Amniotic stem cell (primary cell): ENCODE results near the gene RPL3.
"Not testable (repeated sequence)": the region's sequence is repeated elsewhere in the genome, so short reads cannot be mapped to it uniquely, and the experiment has no call there.

Experiments used
- DNase-seq: peaks from one replicate; lab custom pipeline; 2025; lab: John Stamatoyannopoulos, UW

Gene RPL3

GRCh38 chr22:39351689-39352214 is 32.3 kb upstream of the RPL3 start:
- no peak for DNase-seq

- DNase-seq: no peak
Measured at GRCh38 chr22:39350757-39351688, 31.6 kb upstream of the RPL3 start.

GRCh38 chr22:39349967-39350726 is 30.7 kb upstream of the RPL3 start, which contains the start of gene SYNGR1:
SYNGR1 (plus strand) TSS chr22:39349991; CDS start chr22:39350011, 20 bp downstream.
- no peak for DNase-seq

- DNase-seq: no peak
Measured at GRCh38 chr22:39349506-39349966, 30.1 kb upstream of the RPL3 start.

DNA sequence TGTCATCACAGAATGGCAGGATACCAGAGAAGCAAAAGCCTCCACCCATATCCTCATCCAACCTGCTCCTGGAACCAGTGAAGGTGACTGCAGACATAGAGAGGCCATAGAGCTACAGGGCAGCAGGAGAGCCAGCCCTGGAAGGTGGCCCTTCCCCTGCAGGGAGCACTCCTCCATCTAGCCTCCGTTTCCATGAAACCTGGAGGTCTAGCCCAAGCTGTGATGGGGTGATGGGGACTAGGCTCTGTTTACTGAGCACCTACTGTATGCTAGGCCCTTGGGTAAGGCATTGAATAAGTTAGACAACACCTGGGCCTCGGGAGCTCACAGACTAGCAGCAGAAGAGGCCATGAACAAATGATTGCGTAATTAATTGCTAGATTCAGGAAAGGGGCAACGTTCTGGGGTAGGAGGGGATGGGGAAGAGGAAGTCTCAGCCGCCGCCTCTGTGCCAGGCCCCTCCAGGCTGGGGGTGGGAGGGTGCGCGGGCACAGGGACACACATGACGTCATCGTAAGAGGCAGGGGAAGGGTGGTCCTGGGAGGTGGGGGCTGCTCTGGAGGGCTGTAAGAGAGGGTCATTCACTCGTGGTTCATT is 29.6 kb upstream of the RPL3 start:
- no peak for DNase-seq

DNA sequence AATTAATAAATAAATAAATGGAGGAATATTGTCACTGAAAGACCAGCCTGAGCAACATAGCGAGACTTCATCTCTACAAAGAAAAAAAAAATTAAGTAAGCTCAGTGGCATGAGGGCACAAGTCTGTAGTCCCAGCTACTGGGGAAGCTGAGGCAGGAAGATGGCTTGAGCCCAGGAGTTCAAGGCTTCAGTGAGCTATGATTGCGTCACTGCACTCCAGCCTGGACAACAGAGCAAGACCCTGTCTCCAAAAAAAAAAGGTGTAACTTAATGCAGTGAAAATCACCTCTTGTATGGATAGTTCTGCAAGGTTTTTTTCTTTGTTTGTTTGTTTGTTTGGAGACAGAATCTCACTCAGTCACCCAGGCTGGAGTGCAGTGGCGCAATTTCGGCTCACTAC is 25.8 kb upstream of the RPL3 start:
- no peak for DNase-seq

- DNase-seq: no peak
Measured at GRCh38 chr22:39344046-39344390, 24.6 kb upstream of the RPL3 start.

- peak; percentile 63 for DNase-seq
Measured at GRCh38 chr22:39343259-39344045, 24.0 kb upstream of the RPL3 start.

- DNase-seq: no peak
Measured at GRCh38 chr22:39341179-39341578, 21.8 kb upstream of the RPL3 start.

DNA sequence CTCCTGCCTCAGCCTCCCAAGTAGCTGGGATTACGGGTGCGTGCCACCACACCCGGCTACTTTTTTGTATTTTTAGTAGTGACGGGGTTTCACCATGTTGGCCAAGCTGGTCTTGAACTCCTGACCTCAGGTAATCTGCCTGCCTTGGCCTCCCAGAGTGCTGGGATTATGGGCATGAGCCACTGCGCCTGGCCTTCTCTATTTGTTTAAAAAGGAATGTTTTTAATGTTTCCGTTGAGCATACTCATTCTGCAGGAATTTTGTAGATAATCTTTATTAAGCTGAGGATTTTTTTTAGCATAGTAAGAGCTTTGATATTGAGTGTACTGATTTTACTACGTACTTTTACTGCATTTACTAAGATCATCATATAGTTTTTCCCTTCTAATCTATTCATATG is 20.4 kb upstream of the RPL3 start:
- not testable (repeated sequence) for DNase-seq

GRCh38 chr22:39336411-39336810 is 17.0 kb upstream of the RPL3 start:
- no peak for DNase-seq

DNA sequence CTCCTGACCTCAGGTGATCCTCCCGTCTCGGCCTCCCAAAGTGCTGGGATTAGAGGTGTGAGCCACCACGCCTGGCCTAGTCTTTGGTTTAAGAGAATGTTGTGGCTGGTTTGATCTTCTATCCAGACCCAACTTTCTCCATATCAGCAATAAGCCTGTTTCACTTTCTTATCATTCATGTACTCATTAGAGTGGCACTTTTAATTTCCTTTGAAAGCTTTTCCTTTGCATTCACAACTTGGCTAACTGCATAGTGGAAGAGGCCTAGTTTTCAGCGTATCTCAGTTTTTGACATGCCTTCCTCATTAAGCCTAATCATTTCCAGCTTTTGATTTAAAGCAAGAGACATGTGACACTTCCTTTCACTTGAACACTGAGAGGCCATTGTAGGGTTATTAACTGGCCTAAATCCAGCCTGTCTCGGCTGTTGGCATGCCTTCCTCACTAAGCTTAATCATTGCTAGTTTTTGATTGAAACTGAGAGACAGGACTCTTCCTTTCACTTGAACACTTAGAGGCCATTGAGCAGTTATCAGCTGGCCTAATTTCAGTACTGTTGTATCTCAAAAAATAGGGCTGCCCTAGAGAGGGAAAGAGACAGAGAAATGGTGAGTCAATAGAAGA is 13.1 kb upstream of the RPL3 start:
- no peak for DNase-seq

DNA sequence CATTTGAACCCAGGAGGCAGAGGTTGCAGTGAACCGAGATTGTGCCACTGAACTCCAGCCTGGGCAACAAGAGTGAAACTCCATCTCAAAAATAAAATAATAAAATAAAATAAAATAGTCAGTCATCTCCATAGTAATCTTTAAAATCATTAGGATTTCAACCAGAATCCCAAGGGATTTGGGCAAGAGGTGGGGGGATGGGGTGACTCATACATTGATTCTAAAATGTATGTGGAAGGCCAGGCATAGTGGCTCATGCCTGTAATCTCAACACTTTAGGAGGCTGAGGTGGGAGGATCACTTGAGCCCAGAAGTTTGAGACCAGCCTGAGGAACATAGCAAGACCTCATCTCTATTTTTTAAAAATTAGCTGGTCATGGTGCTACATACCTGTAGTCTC is 11.1 kb upstream of the RPL3 start:
- DNase-seq: not testable (repeated sequence)

- no peak for DNase-seq
Measured at GRCh38 chr22:39327995-39328754, 8.8 kb upstream of the RPL3 start.

DNA sequence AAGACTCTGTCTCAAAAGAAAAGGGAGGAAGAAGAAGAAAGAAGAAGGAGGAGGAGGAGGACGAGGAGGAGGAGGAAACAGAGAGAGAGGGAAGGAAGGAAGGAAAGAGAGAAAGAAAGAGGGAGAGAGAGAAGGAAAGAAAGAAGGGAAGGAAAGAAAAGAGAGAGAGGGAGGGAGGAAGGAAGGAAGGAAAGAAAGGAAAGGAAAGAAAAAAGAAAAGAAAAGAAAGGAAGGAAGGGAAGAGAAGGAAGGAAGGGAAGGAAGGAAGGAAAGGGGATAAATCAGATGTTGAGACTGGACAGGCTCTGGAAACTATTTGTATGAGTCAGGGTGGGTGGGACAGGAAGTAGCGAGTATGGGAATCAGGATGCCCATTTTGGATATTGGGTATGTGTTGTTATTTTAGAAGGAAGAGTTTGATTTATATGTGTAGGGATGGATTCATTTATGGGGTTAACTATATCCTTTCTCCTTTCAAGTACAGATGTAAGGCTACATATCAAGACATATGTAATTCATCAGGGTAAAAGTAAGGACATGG is 6.0 kb upstream of the RPL3 start:
- DNase-seq: no peak

- DNase-seq: not testable (repeated sequence)
Measured at GRCh38 chr22:39320616-39321029, 1.2 kb upstream of the RPL3 start.

- DNase-seq: no peak
Measured at GRCh38 chr22:39318507-39319283, 728 bp downstream of the RPL3 start.

DNA sequence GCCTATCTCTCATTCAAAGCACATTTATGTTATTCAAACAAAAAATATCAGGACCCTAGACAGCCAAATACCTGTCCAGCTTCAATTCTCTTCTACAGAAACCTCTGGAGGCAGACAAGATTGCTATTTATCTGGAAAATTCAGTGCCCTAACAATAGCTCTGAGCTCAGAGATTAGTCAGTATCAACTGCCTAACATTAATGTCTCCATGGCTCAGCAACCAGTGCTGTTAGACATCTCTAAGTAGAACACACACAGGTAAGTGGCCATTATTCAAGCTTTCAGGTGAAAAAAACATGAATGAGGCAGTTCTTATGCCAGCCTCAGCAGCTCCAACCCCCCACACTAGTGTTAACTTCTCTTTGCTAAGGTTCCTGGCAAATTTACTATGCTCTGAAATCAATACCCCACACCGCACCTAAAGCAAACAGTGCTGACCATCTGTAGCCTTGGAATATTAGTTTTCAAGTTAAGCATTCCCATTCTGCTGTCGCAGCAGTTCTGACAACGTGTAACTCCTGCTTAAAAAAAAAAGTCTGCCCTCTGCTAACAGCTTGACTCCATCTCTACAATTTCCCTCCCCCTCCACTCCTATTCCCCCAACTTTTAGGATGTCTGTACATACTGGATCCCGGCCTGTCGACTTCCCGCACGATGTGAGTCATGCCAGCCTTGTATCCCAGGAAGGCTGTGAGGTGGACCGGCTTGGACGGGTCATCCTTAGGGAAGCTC is 1.5 kb downstream of the RPL3 start:
- DNase-seq: no peak
